GM19193 (cell line): ENCODE measurements around the gene CPNE2.

Experiments
- POLR2A ChIP-seq: IDR thresholded peaks from 4 replicates; pipeline ENCODE4 v1.6.1; 2011; ENCODE audit not compliant: insufficient read depth, insufficient read length; ENCODE audit errors: extremely low read depth

CPNE2 gene

DNA sequence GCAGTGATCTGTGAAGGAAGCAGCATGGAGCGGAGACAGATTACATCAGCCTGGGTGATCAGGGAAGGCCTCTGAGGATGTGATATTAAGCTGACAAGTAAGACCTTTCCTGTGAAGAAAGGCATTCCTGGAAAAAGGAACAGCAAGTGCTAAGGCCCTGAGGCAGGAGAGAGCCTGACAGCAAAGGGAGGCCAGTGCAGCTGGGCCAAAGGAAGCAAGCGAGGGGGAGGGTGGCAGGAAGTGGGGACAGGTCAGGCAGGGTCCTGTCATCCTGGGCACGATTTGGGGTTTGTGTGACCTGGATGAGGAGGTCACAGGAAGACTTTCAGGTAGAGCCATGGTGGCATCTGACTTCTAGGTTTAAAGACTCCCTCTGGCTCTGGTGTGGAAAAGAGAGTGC, 12.3 kb downstream of the CPNE2 start:
- no peak for TF ChIP-seq POLR2A

DNA sequence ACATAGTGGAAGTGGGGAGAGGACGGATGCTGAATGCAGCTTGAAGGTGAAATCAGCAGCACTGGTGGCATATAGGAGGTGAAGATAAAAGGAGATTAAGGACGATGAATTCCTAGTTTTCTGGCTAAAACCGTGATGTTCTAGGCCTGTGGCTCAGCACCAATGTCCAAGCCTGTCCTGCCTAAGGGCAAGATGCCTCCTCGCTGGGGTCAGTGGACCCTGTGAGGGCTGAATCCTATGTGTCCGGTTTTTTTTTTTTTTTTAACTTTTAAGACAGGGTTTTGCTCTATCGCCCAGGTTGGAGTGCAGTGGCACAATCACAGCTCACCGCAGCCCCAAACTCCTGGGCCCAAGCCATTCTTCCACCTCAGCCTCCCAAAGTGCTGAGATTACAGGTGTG, 12.8 kb downstream of the CPNE2 start:
- no peak for TF ChIP-seq POLR2A

DNA sequence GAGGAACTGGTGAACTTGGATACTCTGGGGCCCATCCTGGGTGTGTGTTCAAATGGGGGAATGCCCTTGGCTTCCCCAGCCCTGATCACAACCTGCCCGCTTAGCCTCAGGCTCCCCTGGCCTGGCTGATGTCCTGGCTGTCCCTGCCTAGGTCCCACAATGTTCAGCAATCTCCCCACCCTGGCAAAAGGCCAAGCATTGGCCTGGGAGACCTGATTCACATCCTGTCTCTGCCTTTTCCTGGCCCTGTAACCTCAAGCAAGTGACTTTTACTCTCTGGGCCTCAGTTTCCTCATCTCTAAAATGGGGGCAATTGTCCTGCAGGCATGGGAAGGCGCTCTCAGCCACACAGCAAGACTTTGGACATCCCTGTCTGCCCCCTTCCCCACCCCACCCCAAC, 14.4 kb downstream of the CPNE2 start:
- TF ChIP-seq POLR2A = no peak

DNA sequence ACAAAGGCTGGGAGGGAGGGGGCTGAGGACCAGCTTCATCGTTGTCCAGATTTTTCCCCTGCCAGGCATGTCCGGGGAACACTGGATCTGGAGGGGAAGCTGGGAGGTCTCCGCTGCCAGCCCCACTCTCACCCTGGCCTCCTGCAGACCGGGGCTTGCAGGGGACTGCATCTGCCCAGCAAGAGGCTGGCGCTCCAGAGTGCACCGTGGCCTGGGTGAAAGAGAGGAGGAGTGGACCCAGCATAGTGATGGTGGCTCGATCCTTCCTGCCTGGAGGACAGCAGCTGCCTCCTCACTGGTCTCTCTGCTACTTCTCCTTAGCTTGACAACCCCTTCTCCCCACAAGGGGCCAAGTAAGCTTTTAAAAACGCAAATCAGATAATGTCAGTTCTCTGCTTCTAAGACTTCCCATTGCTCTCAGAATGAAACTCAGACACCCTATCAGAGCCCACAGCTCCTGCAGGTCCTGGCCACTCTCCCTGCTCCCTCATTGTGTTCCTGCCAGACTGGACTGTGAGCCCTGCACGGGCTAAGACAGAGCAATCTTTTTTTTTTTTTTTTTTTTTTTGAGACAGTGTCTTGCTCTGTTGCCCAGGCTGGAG, 15.0 kb downstream of the CPNE2 start:
- TF ChIP-seq POLR2A = no peak

DNA sequence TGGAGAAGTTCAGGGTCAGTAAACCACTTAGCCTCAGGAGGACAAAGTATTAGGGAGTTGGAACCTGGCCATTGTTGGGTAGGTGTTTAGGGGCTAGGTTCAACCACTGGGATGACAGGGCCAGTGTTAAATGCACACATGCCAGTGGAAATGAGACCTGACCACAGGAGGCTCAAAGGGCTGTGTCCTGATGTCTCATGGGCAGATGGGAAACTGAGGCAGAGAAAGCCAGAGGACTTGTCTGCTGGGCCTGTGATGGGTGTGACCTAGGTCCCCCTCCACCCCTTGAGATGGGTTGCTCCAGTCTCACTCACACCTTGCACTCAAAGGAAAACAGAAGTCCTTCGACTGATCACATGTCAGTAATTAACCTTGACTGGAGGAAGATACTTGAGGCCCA, 16.0 kb downstream of the CPNE2 start:
- no peak for TF ChIP-seq POLR2A

DNA sequence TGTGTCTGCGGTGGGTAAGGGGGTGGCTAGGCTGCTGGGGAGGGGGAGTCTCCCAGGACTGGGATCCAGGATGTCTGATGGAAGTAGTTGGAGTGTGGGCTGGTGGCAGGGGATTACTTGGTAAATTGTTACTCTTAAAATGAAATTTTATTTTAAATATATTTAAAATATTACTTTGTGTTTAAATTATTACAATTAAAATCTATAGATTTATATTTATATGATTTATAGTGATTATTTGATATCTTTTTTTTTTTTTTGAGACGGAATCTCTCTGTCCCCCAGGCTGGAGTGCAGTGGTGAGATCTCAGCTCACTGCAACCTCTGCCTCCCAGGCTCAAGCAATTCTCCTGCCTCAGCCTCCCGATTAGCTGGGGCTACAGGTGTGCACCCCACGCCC, 18.6 kb downstream of the CPNE2 start:
- TF ChIP-seq POLR2A = no peak

DNA sequence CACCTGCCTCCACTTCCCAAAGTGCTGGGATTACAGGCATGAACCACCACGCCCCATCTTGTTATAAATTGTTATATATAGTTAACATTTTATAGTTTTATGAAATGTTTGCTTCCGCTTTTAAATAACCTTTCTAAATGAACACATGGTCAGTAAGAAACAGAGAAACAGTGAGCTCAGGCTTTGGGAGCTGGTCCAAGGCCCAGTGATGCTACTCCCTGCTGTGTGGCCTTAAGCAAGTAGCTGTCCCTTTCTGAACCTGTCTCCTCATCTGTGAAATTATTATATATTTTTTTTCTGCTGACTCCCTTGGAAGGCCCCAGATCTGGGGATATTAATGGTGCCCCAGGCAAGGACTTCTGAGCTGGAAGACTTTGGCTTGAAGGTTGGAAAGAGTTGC, 19.0 kb downstream of the CPNE2 start:
- no peak for TF ChIP-seq POLR2A

DNA sequence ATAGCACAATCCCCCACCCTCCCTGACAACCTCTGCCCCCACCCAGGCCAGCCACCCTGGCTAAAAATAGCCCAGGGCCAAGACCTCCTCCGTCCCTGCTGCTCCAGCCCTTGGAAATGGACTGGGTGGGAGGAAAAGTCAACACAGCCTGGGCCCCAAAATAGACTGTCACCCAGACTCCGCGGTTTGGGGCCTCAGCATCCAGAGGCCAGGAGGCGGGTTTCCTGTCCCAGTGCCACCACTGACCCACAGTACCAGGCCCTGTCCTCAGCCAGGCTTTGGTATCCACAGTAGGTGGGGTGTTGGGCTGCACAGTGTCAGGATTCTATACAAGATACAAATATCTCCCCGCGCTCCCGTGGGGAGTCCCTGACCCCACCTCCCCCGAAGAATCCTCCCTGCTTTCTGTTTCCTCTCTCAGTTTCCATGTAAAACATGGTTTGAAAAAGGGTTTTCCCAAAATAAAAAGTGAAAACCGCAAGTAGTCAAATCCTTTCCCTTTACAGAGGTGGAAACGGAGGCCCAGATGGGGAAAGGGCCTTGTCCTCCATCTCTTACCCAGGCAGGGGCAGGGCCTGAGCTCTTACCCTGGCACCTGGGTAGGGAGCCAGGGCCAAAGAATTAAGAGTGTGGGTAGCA, 20.1 kb downstream of the CPNE2 start:
- no peak for TF ChIP-seq POLR2A

DNA sequence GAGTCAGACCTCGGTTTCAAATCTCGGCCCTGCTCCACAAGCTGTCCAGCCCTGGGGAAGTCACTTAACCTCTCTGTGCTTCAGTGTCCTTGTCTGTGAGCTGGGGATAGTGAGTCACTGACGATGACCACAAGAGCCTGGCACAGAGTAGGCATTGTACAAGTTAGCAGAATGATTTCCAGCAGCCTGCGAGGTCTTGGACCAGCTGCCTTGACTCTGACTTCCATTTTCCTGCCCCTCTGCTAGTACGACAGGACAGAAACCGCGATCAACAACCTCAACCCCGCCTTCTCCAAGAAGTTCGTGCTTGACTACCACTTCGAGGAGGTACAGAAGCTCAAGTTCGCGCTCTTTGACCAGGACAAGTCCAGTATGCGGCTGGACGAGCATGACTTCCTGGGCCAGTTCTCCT, 20.7 kb downstream of the CPNE2 start:
- TF ChIP-seq POLR2A = no peak

DNA sequence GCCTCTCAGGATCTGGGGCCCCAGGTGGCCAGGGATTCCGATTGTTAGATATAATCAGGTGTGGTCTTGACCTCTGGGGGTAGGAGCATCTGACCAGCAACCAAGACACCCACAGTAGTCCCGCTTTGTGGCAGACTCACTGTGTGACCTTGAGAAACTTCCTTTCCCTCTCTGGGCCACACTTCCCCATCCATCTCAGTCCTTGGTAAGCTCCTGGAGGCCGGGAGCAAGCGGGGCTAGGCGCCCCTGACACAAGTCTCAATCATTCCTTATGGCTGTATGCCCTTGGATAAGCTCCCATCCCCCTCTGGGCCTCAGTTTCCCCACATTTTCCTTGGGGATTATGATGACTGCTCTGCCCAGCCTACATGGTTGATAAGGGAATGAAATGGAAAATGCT, 21.3 kb downstream of the CPNE2 start:
- TF ChIP-seq POLR2A = no peak

DNA sequence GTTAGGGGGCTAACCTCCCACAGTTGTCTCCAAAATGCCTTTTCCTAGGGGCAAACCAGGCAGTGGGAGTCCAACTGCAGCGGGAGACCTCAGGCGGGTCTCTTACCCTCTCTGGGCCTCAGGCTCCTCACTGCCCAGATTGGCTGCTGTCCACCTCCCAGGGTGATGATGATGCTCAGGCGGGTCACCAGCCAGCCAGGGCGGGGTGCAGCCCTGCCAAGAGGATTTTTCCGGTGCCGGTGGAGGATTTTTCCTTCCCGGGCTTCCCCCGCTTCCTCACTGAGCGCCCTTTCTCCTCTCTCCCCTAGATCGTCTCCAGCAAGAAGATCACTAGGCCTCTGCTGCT, 22.8 kb downstream of the CPNE2 start:
- no peak for TF ChIP-seq POLR2A

DNA sequence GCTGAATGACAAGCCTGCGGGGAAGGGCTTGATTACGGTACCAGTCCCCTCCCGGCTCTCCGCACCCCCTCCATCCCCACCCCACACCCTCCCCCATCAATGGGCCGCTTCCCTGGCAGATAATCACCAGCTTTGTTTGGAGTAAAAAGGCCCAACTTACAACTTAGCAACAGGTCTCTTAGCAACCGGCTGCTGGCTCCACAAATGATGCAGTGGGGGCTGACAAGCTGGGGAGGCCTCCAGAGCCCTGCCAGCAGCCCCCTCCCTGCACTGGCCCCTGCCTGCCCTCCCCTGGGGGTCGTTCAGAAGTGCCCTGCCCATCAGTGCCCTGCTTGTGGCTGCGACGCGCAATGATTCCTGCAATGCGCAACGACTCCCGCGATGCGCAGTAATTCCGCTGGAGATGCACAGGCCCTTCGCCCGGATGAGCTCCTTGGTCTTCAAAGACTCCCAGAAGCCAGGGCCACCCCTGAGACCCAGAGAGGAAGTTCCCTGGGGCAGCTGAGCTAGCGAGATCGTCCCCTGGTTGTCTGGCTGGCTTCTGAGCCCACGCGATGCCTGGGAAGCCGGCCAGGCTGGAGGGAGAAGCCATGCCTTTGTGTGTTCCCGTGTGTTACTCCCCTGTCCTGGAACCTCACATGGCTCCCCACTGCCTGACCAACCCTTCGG, 23.3 kb downstream of the CPNE2 start:
- no peak for TF ChIP-seq POLR2A

DNA sequence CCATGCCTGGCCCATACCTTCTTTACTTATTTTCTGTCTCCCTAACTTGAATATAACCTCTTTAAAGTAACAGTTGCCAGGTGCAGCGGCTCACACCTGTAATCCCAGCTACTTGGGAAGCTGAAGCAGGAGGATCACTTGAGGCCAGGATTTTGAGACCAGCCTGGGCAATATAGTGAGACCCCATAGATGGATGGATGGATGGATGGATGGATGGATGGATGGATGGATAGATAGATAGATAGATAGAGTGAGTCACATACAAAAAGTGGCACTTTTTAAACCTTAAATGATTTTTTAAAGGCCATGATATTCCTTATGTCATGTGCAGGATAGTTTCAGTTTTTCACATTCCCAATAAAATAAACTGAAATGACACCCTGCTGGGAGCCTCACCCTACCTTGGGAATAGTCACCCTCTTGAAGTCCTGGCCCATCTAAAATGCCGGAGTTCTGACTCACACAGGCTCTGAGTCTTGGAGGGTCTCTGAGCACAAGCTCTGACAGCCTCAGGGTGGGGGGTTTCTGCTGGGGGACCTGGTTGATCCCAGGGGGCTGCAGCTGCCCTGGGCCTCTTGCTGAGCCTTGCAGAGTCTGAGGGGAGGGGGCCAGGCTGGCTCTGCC, 26.2 kb downstream of the CPNE2 start:
- TF ChIP-seq POLR2A = no peak

DNA sequence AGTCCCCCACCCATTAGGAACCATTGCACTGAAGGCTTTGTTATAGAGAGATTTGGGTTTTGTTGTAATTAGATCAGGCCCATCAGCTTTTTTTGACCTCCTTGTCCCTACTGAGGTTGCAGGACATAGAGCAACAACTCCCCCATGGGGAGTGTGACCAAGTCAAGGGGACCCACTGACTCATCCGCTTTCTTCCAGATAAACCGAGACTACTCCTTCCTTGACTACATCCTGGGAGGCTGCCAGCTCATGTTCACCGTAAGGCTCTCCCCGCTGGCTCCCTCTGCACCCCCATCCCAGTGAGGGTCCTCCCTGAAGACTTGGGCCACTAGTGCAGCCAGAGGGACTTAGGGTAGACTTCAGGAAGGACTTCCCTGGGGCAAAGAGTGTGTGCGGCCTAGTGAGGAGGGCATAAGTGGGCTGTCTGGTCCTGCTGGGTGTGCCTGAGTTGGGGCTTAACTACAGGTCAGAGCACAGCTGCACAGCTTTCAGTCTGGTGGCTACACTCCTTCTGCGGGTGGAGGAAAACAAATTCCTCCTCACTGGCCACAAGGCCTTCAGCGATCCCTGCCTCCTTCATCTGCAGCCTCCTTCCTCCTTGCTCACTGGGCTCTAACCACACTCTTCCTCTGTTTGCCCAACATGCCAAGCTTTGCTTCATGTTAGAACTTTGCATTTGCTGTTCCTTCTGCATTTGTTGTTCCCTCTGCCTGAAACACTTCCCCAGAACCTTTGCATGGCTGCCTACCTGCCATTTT, 31.0 kb downstream of the CPNE2 start:
- no peak for TF ChIP-seq POLR2A

DNA sequence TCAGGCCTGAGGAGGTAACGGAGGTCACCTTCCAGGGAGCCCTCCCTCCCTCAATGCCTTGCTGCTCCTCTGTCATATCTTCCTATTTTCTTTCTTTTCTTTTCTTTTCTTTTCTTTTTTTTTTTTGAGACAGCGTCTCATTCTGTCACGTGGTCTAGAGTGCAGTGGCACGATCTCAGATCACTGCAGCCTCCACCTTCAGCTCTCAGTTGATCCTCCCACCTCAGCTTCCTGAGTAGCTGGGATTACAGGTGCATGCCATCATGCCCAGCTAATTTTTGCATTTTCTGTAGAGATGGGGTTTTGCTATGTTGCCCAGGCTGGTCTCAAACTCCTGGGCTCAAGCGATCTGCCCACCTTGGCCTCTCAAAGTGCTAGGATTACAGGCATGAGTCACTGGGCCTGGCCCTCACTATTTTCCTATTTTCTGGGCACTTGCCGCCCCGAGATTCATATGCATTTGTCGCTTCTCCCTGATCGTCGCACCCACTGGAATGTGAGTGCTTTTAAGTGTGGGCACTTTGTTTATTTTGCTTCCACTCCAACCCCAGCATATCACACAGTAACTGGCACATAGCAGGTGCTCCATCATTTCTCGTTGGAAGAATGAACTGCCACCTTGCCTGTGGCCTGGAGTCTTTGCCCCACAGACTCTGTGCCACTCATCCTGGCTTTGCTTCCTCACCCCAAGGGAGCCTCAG, 31.7 kb downstream of the CPNE2 start:
- no peak for TF ChIP-seq POLR2A
